Left renal cortex interstitium (tissue), 4 donors: Measurements from ENCODE around the gene ZBTB42. TPM values are rescaled to one million over a fixed set of nuclear protein-coding genes. Genes with fewer than 3 reads are reported as not detected.
"Not testable (repeated sequence)": the region's sequence is repeated elsewhere in the genome, so short reads cannot be mapped to it uniquely, and the experiment has no call there.

Experiments used
- DNase-seq, 4 donors: peaks; one replicate each; pipeline ENCODE4 v3.0.0-alpha.2; 2013; ENCODE audit warnings: low read depth in 4 of 4, low spot score in 2 of 4, missing footprints in 1 of 4
- polyA plus RNA-seq, 4 donors: library from polyadenylated mRNA; unstranded; fragments of 120-200 nt; gene quantifications; one replicate each; pipeline ENCODE4 v1.2.1, GENCODE V29; 2013; ENCODE audit not compliant: insufficient read length in 4 of 4

The ZBTB42 gene
- polyA plus RNA-seq, 4 donors = 4.1 to 5.9 (median 4.5) TPM

GRCh38 chr14:104826189-104826860 is 25.4 kb downstream of the ZBTB42 start:
- peak in 1 of 4 donors; percentile 53 for DNase-seq

- no peak for DNase-seq
Measured at GRCh38 chr14:104826861-104827176, 25.9 kb downstream of the ZBTB42 start.

DNA sequence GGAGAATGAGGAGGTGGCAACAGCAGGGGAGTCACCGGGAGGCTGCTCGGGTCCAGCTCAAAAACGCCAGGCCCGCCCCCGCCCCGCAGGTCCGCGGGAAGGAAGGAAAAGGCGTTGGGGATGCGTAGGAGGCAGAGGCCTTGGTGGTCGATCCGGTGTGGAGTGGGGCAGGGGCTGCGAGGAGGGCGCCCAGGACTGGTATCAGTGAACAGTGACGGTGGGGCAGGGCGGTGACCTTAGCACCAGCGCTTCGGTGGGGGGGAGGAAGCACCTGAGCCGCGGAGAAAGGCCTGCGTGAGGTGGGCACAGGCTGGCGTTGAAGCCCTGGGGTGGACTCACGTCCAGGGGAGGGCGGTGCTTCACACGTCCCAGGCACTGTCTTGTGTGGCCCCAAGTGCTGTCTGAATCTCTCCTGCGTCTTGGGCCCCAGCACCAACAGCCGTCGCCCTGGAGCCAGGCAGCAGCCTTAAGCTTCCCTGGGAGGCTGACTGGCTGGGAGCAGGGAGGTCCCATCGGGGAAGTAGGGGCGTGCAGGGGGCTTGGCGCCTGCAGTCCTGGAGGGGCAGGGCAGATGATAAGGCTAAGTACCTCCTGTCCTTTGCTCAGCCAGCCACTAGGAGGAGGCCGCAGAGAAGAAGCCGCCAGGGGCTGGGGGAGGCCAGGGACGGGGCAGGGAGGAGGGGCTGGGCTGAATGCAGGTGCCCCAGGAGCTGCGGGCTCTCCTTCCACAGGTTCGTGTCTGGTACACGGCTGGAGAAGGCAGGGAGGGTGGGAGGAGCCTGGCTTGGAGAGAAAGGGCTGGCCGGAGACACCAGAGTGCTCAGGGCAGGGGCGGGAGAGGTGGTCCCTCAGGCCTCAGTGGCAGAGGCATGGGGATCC is 26.5 kb downstream of the ZBTB42 start:
- no peak for DNase-seq

- no peak for DNase-seq
Measured at GRCh38 chr14:104830781-104831180, 29.9 kb downstream of the ZBTB42 start.

DNA sequence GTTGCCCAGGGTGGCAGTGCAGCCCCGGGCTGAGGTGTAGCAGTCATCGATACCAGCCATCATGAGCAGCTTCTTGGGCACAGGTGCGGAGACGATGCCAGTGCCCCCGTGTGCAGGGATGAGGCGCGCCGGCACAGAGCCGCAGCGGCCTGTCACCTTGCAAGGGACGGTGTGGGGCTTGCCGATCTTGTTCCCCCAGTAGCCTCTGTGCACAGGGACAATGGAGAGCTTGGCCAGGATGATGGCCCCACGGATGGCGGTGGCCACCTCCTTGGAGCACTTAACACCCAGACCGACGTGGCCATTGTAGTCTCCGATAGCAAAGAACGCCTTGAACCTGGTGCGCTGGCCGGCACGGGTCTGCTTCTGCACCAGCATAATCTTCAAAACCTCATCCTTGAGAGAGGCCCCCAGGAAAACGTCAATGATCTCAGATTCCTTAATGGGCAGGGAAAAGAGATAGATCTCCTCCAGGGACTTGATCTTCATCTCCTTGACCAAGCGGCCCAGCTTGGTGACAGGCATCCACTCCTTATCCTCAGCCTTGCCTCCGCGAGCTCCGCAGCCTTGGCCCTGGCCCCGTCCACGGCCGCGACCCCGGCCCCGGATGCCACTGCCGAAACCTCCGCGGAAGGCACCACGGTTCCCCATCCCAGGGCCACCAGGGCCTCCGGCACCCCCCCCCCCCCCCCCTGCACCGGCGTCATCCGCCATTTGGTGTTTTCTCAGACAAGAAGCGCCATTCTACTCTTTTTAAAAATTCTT is 35.5 kb downstream of the ZBTB42 start:
- DNase-seq = not testable (repeated sequence)

DNA sequence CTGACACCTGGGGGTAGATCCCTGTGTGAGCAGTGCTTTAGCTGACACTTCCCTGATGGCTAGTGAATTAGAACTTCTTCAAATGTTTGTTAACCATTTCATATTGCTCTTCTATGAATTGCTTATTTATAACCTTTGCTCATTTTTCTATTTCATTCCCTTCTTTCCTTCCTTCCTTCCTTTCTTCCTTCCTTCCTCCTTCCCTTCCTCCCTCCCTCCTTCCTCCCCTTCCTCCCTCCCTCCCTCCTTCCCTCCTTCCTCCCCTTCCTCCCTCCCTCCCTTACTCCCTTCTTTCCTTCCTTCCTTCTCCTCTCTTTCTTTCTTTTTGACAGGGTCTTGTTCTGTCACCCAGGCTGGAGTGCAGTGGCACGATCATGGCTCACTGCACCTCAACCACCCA is 40.8 kb downstream of the ZBTB42 start:
- no peak for DNase-seq

- no peak for DNase-seq
Measured at GRCh38 chr14:104843006-104843405, 42.1 kb downstream of the ZBTB42 start.

DNA sequence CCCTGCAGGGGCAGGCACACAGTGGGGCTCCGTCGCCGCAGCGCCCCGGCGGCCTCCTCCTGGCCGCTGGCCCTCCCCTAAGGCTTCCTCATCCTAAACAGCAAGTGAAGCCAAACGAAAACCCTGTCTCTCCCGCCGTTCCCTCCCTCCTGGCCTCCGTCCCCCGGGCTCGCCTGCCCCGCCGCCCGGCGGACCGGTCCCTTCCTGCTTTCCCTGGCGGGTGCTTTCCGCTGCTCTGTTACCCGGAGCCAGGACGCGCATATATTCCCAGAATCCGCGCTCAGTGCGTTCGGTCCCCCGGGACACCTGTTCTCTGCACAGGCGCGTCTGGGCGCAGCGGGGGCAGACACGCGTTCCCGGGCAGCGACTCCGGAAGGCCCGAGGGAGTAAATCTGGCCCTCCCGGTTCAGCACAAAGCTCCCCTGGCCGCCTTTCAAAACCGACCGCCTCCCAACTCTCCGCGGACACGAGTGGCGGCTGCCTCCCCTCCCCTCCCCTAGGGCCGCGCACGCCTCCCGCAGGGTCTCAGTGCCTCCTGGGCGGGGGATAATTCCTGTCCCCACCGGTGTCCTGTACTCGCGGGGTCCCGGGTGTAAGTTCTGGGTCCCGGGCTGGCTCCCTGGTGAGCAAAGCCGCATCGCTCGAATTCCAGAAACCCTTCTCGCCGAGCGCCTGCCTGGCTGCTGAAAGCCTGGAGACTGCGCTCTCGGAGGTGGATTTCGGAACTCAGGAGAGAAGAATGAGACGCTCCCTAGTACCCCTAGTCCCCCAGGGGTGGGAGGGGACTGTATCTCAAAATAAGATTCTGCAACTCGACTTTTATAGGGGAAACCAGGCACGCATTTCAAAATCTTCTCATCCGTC is 42.8 kb downstream of the ZBTB42 start:
- no peak for DNase-seq

GRCh38 chr14:104844306-104845032 is 43.6 kb downstream of the ZBTB42 start:
- no peak for DNase-seq

GRCh38 chr14:104845033-104845666 is 44.2 kb downstream of the ZBTB42 start:
- DNase-seq = no peak

DNA sequence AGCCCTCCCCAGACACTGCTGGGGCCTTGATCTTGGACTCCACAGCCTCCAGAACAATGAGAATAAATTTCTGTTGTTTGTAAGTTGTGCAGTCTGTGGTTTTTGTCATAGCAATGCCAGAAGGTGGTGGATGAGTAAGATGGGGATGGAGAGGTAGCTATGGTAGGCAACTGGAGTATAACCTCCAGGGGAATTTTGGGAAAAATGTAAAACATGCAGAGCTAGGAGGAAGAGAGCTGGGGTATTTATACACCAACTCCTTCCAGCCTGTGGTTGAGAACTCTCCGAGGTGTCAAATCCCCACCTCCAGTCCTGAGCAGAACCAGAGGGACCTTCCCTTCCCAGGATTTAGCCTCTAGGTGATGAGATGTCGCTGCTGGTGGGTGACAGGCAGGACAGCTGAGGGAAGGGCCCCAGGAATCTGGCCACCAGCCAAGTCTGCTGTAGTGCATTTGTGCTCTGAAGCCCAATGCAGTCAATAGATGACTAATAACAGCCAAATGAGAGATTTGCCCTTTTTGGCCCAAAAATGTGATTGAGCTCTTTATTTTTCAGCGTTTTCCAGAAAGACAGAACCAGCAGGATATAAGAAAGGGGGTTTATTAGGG is 45.0 kb downstream of the ZBTB42 start:
- DNase-seq = no peak

DNA sequence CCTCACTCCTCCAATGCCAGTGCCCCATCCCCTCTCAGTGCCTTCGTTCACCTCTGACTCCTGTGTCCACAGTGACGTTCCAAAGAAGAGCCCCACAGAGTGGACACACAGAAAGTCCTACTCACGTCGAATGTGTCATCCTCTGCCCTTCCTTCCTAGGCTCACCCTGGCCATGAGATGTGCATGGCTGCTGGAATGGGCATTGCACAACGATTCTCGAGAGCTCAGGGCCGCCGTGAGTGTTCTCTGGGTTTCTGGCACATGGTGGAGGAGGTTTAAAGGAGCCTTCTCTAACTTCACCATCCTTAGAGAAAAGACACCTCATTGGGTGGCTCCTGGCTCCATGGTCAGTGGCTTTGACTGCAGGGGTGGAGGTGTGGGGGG is 51.4 kb downstream of the ZBTB42 start:
- DNase-seq = no peak

Other genes starting within 250 kb of the ZBTB42 start
- gene C14orf180, start 221.3 kb upstream of the ZBTB42 start, polyA plus RNA-seq = under 1 TPM in 3 of 4 donors, not detected in 1; 0.14 to 0.23 (median 0.17) TPM
- 1 to 10 TPM in 3 of 4 donors, under 1 TPM in 1; 0.90 to 1.9 (median 1.5) TPM for gene TMEM179, start 196.3 kb upstream of the ZBTB42 start, polyA plus RNA-seq
- gene INF2, start 111.5 kb upstream of the ZBTB42 start, polyA plus RNA-seq = 10 to 100 TPM; 34.1 to 73.9 (median 64.7) TPM
- 10 to 100 TPM; 12.7 to 19.7 (median 15.9) TPM for gene ADSS1, start 76.9 kb upstream of the ZBTB42 start, polyA plus RNA-seq
- gene SIVA1, start 48.0 kb upstream of the ZBTB42 start, polyA plus RNA-seq = 100 to 1,000 TPM in 1 of 4 donors, 10 to 100 TPM in 3; 52.6 to 110 (median 81.4) TPM
- gene AKT1, start 5.4 kb upstream of the ZBTB42 start, polyA plus RNA-seq = 100 to 1,000 TPM; 105 to 150 (median 131) TPM
- 10 to 100 TPM in 3 of 4 donors, 1 to 10 TPM in 1; 8.9 to 21.6 (median 15.1) TPM for gene CEP170B, start 64.2 kb downstream of the ZBTB42 start, polyA plus RNA-seq
- gene PLD4, start 123.8 kb downstream of the ZBTB42 start, polyA plus RNA-seq = 1 to 10 TPM; 3.1 to 8.8 (median 4.3) TPM
- 1 to 10 TPM; 1.4 to 2.0 (median 1.8) TPM for gene AHNAK2, start 177.3 kb downstream of the ZBTB42 start, polyA plus RNA-seq
- 10 to 100 TPM; 22.0 to 34.9 (median 25.4) TPM for gene CLBA1, start 184.7 kb downstream of the ZBTB42 start, polyA plus RNA-seq
- 10 to 100 TPM; 19.9 to 27.8 (median 22.7) TPM for gene CDCA4, start 220.0 kb downstream of the ZBTB42 start, polyA plus RNA-seq